GM19324 (cell line): ENCODE data around the gene FAHD1.
"Not testable (repeated sequence)": the region's sequence is repeated elsewhere in the genome, so short reads cannot be mapped to it uniquely, and the experiment has no call there.

Experiments
- ATAC-seq: cut with Tn5 transposase; IDR thresholded peaks from one replicate; pipeline ENCODE4 v1.9.1; 2021; ENCODE audit warnings: mild to moderate bottlenecking, moderate library complexity; ENCODE audit not compliant: unreplicated experiment, low FRiP score

FAHD1 gene

GRCh38 chr16:1834096-1834495 is 7.1 kb downstream of the FAHD1 start:
- ATAC-seq = no peak

- ATAC-seq = no peak
Observed at GRCh38 chr16:1839554-1839953, 12.5 kb downstream of the FAHD1 start.

DNA sequence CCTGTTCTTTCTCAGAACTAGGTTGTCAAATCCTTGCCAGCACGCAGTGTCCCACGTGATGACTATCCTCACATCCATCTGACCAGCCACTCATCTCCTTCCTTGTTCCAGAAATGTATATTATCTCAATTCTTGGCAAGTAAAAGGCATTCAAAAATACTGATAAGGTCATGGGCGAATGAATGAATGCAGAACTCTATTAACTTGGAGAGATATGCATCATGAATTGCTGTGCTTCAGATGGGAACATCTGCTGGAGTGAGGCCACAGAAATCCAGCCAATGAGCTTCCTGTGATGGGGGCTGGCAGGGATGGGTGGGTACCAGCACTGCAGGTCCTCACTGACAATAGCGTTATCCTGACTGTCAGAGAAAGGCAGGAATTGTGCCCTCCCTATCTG is 19.0 kb downstream of the FAHD1 start:
- ATAC-seq = no peak

- ATAC-seq = no peak
Observed at GRCh38 chr16:1846416-1846815, 19.4 kb downstream of the FAHD1 start.

DNA sequence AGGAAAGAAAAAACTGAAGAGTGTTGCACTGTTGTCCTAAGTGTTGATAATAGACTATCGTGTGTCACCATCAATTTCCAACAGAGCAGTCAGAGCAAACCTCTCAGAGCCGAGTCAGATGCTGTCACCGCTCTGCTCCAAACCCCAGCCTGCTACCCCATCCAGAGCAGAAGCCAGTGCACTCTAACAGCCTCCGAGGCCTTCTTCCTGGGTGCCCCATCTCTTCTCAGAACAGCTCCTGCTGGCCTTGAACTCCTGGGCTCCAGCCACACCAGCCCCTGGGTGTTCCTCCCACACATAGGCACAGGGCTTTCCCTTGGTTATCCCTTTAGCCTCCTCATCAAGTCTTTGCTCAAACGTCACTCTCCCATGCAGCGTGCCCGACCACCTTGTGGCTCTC is 24.0 kb downstream of the FAHD1 start:
- no peak for ATAC-seq

- no peak for ATAC-seq
Observed at GRCh38 chr16:1851793-1852192, 24.8 kb downstream of the FAHD1 start.

GRCh38 chr16:1857433-1858097 is 30.6 kb downstream of the FAHD1 start:
- ATAC-seq = no peak

DNA sequence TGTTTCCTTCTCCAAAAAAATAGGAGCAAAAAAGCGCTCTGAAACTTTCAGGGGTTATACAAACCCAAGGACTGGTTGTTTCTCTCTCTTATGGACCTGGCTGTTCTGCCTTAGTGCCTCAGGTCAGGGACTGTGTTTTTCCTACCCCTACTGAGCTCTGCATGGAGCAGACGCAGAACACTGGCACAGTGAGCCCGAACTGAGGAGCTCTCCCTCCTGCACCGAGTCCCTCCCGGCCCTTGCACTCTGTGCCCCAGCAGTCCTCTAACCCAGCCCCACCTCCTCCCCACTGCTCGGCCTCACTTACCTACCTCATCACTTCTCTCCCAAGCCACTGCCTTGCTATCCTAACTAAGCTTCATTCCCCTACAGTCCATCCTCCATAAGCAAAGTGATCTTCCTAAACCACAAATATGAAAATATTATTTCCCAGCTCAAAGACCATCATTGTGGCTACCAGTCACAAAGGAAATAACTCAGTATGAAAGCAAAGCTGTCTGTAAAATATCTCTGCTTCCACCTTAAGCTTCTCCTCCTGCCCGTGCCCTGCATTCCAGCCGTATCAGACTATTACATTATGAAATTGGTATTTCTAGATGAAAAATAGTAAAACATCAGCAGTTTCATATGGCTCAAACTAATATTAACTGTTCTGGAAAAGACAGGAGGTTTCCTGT is 31.3 kb downstream of the FAHD1 start:
- ATAC-seq = no peak

DNA sequence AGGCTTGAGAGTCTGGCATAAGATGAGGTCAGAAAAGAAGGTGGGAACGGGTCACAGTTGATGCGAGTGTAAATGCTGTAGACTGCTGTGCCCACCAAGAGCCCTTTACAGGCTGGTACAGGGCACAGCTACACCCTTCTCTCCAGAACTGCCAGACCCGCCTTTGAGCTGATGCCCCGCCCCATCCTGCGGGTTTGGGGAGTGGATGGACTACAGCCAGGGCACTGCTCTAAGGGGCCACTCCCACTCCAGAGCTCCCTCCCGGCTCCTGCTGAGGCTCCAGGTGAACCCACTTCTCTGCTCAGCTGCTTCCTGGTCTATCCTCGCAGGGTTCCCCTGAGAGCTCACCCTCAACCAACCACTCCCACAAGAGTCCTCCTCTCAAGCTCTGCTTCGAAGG is 32.6 kb downstream of the FAHD1 start:
- ATAC-seq = no peak

- no peak for ATAC-seq
Observed at GRCh38 chr16:1861730-1862129, 34.7 kb downstream of the FAHD1 start.

GRCh38 chr16:1862394-1862793 is 35.4 kb downstream of the FAHD1 start:
- no peak for ATAC-seq

DNA sequence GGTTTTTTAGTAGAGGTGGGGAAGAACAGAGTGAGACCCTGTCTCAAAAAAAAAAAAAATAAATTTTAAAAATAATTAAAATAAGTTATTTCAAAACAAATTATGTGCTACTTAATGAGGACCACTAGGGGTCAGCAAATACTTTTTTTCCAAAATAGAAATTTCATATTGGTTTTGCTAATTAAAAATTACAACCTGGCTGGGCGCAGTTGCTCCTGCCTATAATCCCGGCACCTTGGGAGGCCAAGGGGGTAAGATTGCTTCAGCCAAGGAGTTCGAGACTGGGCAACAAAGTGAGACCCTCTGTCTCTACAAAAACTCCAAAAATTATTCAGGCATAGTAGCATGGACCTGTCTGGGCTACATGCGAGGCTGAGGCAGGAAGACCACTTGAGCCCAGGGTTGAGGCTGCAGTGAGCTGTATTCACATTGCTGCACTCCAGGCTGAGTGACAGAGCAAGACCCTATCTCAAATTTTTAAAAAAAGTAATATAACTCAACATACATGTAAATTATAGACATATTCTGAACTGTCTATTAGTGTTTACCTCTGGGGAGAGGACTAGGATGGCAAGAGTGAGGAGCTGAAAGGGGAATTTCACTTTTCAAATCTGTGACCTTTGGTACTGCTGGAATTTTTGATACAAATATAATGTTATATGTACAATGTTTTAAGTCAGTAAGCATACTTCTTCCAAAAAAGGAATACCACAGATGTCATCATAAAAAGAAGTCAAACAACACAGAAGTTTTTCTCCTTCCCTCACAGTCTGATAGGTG is 36.9 kb downstream of the FAHD1 start:
- no peak for ATAC-seq

- no peak for ATAC-seq
Observed at GRCh38 chr16:1865902-1866690, 39.1 kb downstream of the FAHD1 start.

DNA sequence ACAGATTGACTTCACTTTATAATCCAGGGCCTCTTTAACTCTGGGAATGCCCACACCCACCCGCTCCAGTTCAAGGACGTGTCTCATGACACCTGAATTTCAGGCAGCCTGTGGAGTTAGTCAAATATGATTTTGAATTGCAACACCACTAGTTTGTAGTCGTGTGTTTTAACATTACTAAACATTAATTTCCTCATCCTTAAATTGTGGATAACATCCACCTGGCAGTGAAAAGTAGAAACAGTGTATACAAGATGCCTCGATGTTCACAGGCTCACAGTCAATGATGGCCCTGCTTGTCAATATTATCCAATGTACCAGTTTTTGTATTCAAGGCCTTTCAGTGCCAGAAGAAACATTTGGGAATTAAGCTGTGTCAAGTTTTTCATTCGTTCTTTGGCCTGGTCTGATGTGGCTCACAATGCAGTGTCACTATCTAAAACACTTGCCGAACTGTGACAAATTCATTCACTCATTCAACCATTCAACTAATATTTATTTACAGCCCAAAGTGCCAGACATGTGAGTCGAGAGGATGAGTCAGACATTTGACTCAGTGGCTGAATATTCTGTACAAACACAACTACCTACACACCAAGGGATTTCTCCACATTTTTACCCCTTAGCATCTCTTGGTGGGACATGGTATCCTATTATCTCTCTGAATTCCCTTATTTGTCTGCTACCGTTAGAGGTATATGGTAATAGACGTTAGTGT is 43.5 kb downstream of the FAHD1 start:
- no peak for ATAC-seq

DNA sequence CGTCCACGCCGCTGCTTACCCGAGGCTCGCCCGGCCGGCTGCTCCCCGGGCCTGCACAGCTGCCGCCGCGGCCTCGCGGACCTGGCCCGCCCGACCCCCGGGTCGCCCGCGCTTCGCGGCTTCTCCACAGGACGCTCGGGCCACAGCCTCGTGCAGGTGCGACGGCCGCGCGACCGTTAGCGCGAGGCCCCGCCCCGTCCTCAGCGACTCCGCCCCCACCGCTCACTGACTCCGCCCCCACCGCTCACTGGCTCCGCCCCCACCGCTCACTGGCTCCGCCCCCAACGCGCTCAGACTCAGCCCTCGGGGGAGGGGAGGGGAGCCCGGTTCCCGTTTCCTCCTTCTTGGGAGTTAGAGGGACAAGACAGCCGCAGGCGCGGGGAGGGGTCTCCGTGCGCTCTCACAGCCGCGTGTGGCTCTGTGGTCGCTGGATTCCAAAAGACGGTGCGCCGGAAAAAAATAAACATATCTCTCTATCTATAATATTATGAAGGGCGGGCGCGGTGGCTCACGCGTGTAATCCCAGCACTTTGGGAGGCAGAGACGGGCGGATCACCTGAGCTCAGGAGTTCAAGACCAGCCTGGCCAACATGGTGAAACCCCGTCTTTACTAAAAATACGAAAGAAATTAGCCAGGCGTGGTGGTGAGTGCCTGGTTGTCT is 45.1 kb downstream of the FAHD1 start, which contains the start of gene MEIOB:
Gene MEIOB, minus strand, starts transcription at position 191 of the 662 bp plus-strand sequence. CDS start 3,989 bp downstream, outside the sequence.
- no peak for ATAC-seq

DNA sequence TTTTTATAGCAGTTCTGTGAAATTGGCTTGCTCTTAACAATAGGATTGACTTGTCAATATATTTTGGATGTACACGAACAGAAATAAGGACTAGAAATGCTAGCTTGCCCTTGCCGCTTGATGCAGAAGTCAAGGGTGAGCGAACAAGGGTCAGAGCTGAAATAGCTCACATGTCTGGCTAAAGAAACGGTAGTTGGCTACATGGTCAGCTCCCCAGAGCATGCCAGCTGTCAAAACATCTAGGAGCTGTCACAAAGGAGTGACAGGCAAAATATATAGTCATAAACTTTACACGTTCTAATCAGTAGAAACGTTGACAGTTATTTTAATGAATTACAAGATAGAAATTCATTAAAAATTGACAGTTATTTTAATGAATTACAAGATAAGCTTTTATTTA is 47.8 kb downstream of the FAHD1 start:
- no peak for ATAC-seq

DNA sequence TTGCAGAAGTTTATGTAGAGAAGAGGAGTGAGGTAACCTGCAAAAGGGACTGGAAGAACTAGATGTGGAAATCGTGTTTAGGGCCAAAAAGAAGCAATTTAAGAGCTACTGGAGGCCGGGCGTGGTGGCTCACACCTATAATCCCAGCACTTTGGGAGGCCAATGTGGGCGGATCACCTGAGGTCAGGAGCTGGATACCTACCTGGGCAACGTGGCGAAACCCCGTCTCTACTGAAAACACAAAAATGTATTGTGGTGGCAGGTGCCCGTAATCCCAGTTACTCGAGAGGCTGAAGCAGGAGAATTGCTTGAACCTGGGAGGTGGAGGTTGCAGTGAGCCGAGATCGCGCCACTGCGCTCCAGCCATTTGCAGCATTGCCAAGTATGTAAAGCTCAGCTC is 49.1 kb downstream of the FAHD1 start:
- ATAC-seq = not testable (repeated sequence)

GRCh38 chr16:1876468-1876867 is 49.5 kb downstream of the FAHD1 start:
- ATAC-seq = no peak

GRCh38 chr16:1877089-1877488 is 50.1 kb downstream of the FAHD1 start:
- no peak for ATAC-seq

DNA sequence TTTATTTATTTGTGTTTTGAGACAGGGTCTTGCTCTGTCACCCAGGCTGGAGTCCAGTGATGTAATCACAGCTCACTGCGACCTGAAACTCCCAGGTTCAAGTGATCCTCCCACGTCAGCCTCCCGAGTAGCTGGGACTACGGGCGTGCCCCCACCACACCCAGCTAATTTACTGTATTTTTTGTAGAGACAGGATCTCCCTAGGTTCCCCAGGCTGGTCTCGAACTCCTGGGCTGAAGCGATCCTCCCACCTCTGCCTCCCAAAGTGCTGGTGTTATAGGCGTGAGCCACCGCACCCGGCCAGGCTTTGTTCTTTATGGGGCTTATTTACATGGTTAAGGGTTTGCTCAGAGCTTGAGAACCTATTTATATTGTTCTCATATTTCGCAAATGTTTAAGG is 50.8 kb downstream of the FAHD1 start:
- no peak for ATAC-seq
